ENCODE results near the gene MET.

Gene MET

GRCh38 chr7:116786791-116787443 lies 114.9 kb downstream of the MET start:
- DNase-seq: peak; percentile 23 to 31

- DNase-seq: no peak
Measured at GRCh38 chr7:116787881-116788280, 115.9 kb downstream of the MET start.

GRCh38 chr7:116788572-116789197 lies 116.7 kb downstream of the MET start:
- no peak for DNase-seq

GRCh38 chr7:116790025-116790424 lies 118.0 kb downstream of the MET start:
- no peak for DNase-seq

- DNase-seq: no peak
Measured at GRCh38 chr7:116792813-116793212, 120.8 kb downstream of the MET start.

GRCh38 chr7:116793795-116794340 lies 121.9 kb downstream of the MET start:
- no peak for DNase-seq

GRCh38 chr7:116796471-116796870 lies 124.5 kb downstream of the MET start:
- DNase-seq: no peak

GRCh38 chr7:116797612-116798011 lies 125.6 kb downstream of the MET start:
- DNase-seq: no peak

- no peak for DNase-seq
Measured at GRCh38 chr7:116798232-116798631, 126.2 kb downstream of the MET start.

GRCh38 chr7:116799916-116800315 lies 127.9 kb downstream of the MET start:
- no peak for DNase-seq

- no peak for DNase-seq
Measured at GRCh38 chr7:116800594-116800993, 128.6 kb downstream of the MET start.

- no peak for DNase-seq
Measured at GRCh38 chr7:116801092-116801710, 129.2 kb downstream of the MET start.

GRCh38 chr7:116802144-116802745 lies 130.2 kb downstream of the MET start:
- DNase-seq: no peak

- DNase-seq: peak; percentile 67 to 80
Measured at GRCh38 chr7:116802746-116803152, 130.8 kb downstream of the MET start.

GRCh38 chr7:116804471-116804870 lies 132.5 kb downstream of the MET start:
- DNase-seq: no peak

GRCh38 chr7:116805100-116805544 lies 133.1 kb downstream of the MET start:
- no peak for DNase-seq

GRCh38 chr7:116806046-116806944 lies 134.3 kb downstream of the MET start:
- DNase-seq: no peak

- DNase-seq: no peak
Measured at GRCh38 chr7:116807011-116807560, 135.1 kb downstream of the MET start.

- peak; percentile 72 to 78 for DNase-seq
Measured at GRCh38 chr7:116809636-116810266, 137.8 kb downstream of the MET start.

- no peak for DNase-seq
Measured at GRCh38 chr7:116810267-116811116, 138.5 kb downstream of the MET start.

GRCh38 chr7:116811768-116812167 lies 139.8 kb downstream of the MET start:
- DNase-seq: no peak

Data from Kasumi-1 (cell line).